ENCODE measurements around the gene FLCN.
"Not testable (repeated sequence)": the region's sequence is repeated elsewhere in the genome, so short reads cannot be mapped to it uniquely, and the experiment has no call there.

The FLCN gene

GRCh38 chr17:17188586-17188985 lies 48.4 kb downstream of the FLCN start:
- no peak for DNase-seq (ENCODE audit: low read depth in 2 of 2, low spot score in 1 of 2)

DNA sequence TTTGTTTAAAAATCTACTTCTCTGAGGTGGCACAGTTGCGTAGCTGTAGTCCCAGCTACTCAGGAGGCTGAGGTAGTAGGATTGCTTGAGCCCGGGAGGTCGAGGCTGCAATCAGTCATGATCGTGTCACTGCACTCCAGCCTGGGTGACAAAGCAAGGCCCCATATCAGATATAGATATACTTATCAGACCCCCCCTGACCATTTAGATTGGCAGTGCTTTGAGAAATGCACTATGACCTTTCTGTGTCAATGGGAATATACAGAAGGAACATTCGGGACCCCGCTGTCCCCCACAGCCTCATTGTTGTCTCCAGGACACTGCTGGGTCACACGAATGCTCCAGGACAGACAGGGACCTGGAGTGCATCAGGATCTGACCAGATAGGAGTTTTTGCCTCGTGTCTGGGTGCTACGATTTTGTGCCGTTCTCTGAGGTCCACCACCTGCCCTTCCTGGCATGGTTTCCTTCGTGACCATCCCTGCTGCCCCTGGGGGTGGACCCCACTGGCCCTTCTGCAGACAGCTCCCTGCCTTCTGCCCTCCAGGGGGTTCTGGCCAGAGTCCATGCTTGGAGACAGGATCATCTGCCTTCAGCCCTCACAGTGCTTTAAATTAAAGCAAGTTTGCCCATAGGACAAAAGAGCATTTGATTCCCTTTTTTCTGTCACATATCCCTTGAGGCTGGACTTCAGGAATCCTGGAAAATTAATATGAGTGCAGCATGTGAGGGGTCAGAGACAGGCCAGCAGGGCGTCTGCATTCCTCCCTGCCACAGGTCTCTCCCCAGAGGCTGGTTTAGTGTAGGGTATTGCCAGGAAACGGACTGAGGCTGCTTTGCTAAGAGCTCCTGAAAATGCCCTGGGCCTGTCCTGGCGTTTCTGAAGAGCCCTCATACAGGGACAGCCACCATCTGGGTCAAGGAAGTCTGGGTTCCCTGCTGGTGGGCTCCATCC lies 50.1 kb downstream of the FLCN start:
- no peak for DNase-seq (ENCODE audit: low read depth in 2 of 2, low spot score in 1 of 2)

DNA sequence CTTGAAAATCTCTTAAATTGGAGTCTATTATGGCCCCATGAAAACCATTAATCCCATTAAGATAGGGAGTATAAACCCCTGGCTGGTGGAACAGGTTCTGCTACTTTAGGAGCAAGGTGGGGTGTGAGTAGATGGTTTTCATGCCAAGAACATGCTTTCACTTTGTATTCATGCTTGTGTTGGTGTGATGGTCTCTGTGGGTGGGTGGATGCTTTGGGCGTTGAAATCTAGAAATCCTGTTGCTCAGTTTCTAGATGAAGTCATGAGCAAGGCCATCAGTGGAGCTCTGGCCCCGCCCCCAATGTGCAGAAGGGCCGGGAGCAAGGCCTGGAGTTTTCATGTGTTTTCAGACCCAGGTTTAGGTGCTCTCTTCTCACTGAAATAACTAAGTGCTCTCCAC lies 50.9 kb downstream of the FLCN start:
- no peak for DNase-seq (ENCODE audit: low read depth in 2 of 2, low spot score in 1 of 2)

GRCh38 chr17:17184985-17185757 lies 51.8 kb downstream of the FLCN start:
- DNase-seq (ENCODE audit: low read depth in 2 of 2, low spot score in 1 of 2) = not testable (repeated sequence)

- no peak for DNase-seq (ENCODE audit: low read depth in 2 of 2, low spot score in 1 of 2)
Measured at GRCh38 chr17:17183744-17184143, 53.2 kb downstream of the FLCN start.

DNA sequence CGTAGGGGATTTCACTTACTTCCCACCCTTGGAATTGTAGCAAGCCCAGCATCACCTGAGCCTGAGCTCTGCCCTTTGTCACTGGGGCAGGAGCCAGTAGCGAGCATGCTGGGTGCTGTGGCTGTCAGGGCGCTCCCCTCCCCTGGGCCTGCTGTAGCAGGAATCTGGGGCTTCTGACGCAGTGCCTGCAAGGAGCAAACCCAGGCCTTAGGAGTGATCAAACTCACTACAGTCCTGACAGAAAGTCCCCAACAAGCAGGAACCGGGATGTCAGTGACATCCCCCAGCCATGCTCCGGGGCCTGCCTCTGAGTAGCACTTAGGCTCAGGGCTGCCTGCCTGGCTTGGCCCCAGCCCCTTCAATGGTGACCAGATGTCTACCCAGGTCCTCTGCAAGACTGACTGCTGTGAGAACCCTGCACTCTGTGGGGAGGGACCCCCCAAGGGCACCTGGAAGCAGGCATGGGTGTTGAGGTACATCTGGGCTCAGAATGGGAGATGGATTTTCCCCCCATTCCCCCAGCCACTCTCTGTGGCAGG lies 54.3 kb downstream of the FLCN start:
- DNase-seq (ENCODE audit: low read depth in 2 of 2, low spot score in 1 of 2) = no peak

DNA sequence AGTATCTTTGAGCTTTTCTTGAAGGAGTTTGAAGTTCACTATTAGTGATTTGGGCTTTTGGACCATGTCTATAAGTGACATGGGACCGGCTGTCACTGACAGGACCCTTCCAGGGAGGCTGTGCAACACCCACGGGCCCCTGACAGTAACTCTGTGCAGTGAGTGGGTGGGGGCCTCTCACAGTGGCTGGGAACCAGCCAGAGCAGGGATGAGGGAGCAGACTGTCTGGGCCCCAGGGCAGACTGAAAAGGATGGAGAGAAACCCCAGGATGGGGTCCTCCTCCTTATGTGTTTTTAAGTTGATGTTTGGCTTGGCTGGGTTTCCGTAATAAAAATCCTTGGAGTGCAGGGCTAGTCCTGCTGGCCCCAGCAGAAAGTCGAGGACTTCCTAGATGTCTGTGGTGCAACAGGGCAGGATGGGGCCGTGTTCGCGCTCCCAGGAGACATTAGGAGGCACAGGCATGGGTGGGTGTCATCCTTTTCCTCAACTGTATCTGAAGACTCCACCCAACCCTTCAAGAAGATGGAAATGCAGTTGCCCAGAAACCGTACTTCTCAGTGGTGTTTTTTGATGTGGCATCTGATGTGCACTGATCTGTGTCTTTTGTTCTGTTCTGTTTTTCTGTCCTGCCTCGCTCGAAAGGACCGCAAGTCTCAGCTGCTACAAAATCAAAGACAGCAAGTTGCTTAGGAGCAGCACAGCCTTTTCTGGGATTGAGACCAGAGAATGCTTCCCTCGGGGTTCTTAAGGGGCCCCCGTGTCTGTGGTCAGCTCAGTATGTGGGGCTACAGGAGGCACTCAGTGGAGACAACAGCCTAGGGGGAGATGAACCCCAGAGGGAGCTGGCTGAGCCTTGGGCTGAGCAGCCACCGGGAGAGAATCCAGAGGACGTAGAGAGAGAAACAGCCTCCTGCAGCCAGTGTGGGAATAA lies 55.0 kb downstream of the FLCN start:
- no peak for DNase-seq (ENCODE audit: low read depth in 2 of 2, low spot score in 1 of 2)

GRCh38 chr17:17180741-17181525 lies 56.0 kb downstream of the FLCN start:
- DNase-seq (ENCODE audit: low read depth in 2 of 2, low spot score in 1 of 2) = no peak

GRCh38 chr17:17180141-17180603 lies 56.8 kb downstream of the FLCN start:
- DNase-seq (ENCODE audit: low read depth in 2 of 2, low spot score in 1 of 2) = no peak

GRCh38 chr17:17179371-17179827 lies 57.6 kb downstream of the FLCN start:
- no peak for DNase-seq (ENCODE audit: low read depth in 2 of 2, low spot score in 1 of 2)

GRCh38 chr17:17177176-17177575 lies 59.8 kb downstream of the FLCN start:
- DNase-seq (ENCODE audit: low read depth in 2 of 2, low spot score in 1 of 2) = no peak

DNA sequence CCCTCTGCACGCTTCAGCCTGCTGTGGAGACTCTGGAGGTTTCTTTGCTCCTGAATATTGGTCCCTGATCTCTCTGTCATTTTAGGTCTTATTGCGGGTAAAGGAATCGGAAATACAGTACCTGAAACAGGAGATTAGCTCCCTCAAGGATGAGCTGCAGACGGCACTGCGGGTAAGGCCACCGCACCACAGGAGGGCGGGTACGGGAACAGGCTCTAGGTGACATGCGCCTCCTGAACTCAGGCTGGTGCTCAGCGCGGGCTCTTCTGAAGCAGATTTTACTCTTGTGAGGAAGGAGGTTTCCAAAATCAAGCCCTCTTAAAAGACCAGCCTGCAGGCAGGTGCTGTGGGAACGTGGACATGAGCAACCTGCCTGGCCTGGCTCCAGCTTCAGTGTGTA lies 60.6 kb downstream of the FLCN start:
- no peak for DNase-seq (ENCODE audit: low read depth in 2 of 2, low spot score in 1 of 2)

DNA sequence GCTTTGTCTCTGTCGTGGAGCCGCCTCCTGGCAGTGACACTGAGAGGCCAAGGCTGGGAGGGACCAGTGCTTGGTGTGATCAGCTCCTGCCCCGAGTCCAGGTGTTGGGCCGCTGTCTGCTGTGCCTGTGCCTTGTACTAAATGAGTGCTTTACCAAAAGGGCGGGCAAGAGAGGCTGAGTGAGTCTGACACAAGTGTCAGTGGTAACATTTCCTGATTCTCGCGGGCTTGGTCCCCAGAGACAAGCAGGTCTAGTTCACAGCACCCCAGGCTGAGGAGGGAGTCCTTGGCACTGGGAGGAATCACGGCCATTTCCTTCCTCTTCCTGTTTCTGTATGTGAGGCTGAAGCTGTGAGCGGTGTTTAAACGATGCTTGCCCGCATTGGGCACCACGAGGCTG lies 61.1 kb downstream of the FLCN start:
- no peak for DNase-seq (ENCODE audit: low read depth in 2 of 2, low spot score in 1 of 2)

- no peak for DNase-seq (ENCODE audit: low read depth in 2 of 2, low spot score in 1 of 2)
Measured at GRCh38 chr17:17175340-17175739, 61.6 kb downstream of the FLCN start.

DNA sequence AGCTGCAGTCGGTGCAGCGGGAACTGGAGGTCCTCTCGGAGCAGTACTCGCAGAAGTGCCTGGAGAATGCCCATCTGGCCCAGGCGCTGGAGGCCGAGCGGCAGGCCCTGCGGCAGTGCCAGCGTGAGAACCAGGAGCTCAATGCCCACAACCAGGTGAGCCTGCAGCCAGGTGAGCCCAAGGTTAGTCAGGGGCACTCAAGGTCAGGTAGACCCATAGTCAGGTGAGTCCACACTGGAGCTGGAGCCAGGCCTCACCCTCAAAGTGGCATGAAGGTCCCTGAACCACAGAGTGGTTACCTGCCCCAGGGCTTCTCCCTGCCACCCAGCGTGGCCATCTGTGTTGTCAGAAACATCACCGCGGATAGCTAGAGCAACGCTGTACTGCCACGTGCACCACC lies 63.0 kb downstream of the FLCN start:
- DNase-seq (ENCODE audit: low read depth in 2 of 2, low spot score in 1 of 2) = no peak

DNA sequence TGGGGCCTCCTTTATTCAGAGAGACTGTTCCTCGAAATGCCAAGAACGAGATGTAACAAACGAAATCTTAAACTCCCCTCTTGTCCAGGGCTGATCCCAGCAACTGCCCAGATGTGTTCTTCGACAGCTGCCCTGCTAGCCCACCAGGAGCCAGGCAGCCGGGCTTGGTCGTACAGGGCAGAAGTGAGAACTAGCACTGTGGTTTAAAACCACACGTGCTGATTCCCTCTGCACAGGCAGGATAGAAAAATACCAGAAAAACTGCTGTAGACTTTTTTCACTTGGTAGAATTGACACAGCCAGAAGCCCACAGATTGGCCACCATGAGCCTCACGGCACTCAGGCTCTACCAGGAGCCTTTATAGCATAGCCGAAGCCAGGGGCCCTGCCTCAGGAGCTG lies 64.0 kb downstream of the FLCN start:
- DNase-seq (ENCODE audit: low read depth in 2 of 2, low spot score in 1 of 2) = no peak

GRCh38 chr17:17172001-17172939 lies 64.7 kb downstream of the FLCN start:
- DNase-seq (ENCODE audit: low read depth in 2 of 2, low spot score in 1 of 2) = no peak

- DNase-seq (ENCODE audit: low read depth in 2 of 2, low spot score in 1 of 2) = no peak
Measured at GRCh38 chr17:17171186-17171585, 65.8 kb downstream of the FLCN start.
